Right ventricle myocardium superior (tissue), 1 donor: ENCODE data around the gene IGFL3. TPM values are rescaled to one million over a fixed set of nuclear protein-coding genes. Genes with fewer than 3 reads are reported as not detected.
"Not testable (repeated sequence)": the region's sequence is repeated elsewhere in the genome, so short reads cannot be mapped to it uniquely, and the experiment has no call there.

Experiments used
- ATAC-seq: fragments of 200-7000 bp; cut with Tn5 transposase; one replicate; pipeline ENCODE4 v1.9.1; 2020; ENCODE audit warnings: mild to moderate bottlenecking; ENCODE audit not compliant: poor library complexity
- DNase-seq: peaks from one replicate; pipeline ENCODE4 v3.0.0-alpha.2; 2020
- intact Hi-C: fragments of 100-400 bp; cut with DNase I; formaldehyde crosslinking; loops from one replicate; pipeline ENCODE4 v1.11.2; 2022
- total RNA-seq: library from RNA; stranded (reverse); fragmentation: NEBNext Ultra II Directional; extraction: Animal tissue kit (Norgen Biotek cat#: 25700); gene quantifications from one replicate; pipeline ENCODE4 v1.2.1, GENCODE V29; 2021
- donor health status: DM: no; HTN: yes; CAD: no; lungs with severe emphysema.

IGFL3 gene
- total RNA-seq, 1 donor from 2014 or later: not detected

DNA sequence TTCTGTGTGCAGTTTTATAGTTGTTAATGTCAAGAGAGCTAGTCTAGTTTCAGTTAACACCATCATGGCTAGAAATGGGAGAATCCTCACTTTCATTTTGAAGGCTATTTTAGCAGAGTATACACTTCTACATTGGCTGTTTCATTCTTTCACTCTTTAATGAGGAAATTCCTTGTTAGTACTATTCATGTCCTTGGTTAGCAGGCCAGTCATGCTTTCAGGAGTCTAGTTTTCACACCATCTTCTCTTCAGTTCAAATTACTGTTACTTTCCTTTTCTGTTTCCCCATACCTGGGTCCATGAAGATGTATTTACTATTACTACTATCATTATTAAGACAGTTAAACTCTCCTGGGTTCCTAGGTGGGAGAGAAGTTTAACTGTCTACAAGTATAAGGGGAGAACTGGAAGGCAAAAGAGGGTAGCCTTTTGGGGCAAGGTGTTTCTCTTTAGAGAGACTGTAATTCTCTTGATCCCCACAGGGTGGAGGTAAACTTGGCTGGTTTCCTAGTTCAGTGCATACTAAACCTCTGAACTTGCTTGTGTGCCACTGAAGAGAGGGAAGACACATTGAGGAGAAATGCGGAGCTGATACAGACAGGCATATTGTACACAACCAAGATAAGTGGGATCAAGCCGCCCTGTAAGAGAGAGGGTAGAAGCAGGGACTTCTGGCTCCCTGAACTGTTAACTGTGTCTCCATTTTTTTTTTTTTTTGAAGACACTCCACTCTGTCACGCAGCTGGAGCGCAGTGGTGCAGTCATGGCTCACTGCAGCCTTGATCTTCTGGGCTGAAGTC is 42.4 kb downstream of the IGFL3 start:
- ATAC-seq (peak; percentile 56), DNase-seq (no peak)
- intact Hi-C loops: loop anchor here (5.0 kb wide), 2 partner anchors 110 to 185 kb away; no protein-coding TSS in a partner anchor

DNA sequence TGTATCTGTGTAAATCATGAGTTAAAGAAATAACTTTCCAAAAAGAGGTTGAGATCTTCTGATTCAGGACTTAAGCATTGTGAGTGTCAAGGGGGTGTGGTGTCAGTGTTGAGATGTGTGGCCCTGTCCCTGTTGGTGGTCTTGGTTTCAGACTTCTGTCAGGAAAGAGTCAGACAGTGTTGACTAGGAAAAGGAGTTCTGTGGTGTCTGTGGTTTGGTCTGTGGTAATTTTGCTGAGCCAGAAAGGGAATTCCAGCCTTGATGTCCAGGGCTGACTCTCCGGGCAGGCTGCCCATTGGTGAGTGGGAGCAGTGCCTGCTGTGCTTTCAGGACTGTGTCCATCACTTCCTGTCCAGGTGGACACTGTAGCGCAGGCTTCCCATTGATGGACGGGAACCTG is 43.9 kb downstream of the IGFL3 start:
- ATAC-seq: no peak
- no peak for DNase-seq
- intact Hi-C loops: loop anchor here (5.0 kb wide), 2 partner anchors 112 to 187 kb away; no protein-coding TSS in a partner anchor

DNA sequence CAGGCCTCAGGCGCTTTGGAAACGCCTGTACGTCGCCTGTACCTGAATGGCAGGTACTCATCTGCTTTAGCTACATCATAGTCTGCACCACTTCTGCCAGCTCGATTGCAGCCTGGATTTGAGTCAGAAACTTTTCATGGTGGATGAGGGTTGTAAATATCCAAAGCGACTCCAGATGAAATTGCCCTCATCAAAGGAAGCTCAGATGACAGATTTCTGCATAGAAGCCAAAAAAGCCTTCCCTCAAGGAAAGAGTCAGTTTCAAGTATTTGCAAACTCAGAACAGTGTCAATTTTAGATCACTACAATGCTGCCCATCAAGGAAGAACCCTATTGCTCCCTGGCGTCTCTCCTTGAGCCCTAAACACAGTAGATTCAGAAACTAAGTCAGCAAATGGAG is 44.9 kb downstream of the IGFL3 start:
- intact Hi-C loops: no loop called here
- no peak for ATAC-seq
- DNase-seq: no peak

DNA sequence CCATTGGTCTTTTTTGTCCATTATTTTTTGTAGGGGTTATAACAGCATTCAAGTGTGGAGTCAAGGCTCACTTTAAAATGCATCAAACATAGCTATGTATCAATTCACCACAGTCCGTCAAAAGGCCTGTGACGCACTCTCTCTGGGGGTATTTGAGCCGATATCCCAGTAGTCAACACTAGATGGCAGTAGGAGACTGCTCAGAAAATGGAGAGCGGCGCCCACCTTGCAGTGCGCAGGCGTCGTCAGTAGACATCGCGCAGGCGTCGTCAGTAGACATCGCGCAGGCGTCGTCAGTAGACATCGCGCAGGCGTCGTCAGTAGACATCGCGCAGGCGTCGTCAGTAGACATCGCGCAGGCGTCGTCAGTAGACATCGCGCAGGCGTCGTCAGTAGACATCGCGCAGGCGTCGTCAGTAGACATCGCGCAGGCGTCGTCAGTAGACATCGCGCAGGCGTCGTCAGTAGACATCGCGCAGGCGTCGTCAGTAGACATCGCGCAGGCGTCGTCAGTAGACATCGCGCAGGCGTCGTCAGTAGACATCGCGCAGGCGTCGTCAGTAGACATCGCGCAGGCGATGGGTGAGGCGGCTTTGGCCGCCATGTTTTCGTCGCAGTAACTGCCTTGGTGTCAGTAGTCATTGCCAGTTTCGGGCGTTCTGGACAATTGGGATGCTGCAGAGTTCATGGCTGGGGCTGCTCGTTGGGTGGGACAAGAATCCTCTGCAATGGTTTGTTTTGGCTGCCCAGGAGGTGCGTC is 45.7 kb downstream of the IGFL3 start:
- ATAC-seq, DNase-seq, intact Hi-C loops: not testable (repeated sequence)

DNA sequence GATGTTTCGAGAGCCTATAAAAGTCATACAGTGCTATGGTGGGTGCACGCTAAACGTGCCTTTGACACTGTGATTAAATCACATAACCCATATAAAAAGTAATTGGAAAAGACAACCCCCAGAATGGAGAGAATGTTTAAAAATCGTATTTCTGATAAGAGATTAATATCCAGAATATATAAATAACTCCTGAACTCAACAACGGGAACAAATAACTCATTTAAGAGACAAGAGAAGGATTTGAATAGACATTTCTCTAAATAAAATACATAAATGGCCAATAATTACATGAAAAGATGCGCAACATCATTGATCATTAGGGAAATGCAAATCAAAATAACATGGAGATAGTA is 46.7 kb downstream of the IGFL3 start:
- intact Hi-C loops: no loop called here
- no peak for ATAC-seq

DNA sequence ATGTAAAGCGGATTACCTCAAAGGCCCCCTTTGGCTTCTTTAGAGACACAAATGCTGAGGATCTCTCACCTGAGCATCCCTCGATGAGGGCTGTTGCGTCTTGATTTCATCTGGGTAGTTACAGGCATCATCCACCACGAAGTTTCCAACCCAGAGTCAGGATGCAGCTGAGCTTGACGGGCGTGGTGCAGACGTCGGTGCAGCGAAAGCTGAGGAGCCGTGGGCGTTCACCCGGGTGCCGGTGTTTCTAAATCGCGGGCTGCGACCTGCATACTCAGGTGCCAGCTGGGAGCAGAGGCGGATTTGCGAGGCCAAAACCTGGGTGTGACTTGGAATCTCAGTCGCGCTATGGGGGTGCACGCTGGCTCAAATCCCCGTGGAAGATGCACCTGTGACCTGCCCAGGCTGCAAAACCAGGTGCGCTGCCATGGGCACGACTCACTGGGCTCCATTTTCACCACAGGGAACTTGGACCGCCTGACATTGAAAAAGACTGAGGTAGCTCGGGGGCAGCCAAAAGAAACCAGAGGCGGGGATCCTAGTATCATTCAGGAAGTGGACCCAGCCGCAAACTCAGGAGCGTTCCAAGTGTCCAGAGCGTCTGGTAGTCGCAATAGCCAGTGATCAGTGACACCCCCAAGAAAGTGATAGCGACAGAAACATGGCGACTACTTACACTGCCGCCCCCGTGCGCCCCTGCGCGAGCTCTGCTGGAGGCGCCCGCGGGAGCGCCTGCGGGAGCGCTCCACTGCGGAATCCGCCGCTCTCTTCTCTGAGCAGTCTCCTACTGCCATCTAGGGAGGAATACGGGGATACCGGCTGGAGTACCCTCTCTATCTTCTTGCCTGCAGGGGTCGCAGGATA is 47.3 kb downstream of the IGFL3 start:
- intact Hi-C loops: no loop called here
- DNase-seq (no peak), ATAC-seq (peak; percentile 58)

More for the DNA sequence above, 46.7 kb downstream of the IGFL3 start:
- no peak for DNase-seq

DNA sequence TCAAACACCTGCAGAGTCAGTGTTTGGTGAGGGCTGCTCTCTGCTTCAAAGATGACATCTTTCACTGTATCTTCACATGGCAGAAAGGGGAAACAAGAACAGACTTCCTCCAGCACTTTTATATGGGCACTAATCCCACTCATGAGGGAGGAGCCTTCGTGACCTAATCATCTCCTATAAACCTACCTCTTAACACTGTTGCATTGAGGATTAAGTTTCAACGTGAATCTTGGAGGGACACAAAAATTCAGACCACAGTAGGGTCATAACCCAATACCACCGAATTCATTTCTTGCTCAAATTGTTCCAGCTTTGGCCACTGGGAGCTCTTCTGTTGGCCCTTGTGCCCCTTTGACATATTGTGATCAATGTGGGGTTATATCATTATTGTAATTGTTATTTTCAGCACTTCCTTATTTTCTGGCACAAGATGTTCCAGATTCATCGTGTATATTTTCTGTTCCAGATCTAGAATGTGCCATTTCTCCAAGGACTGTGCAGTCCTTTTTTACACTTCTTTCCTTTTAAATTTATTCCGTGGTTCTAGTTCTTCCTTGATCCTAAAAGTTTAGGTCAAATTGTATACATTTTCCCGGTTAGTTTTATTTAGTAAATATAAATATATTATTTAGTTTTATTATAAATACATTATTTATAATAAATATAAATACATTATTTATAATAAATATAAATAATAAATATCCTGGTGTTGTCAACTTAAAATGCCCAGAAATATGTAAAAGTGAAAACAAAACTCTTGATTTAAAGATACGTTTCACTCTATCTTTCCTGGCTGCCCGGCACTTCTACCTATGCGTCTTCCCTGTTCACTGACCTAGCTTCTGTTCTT is 48.2 kb downstream of the IGFL3 start:
- intact Hi-C loops: no loop called here
- DNase-seq (no peak), ATAC-seq (no peak)

DNA sequence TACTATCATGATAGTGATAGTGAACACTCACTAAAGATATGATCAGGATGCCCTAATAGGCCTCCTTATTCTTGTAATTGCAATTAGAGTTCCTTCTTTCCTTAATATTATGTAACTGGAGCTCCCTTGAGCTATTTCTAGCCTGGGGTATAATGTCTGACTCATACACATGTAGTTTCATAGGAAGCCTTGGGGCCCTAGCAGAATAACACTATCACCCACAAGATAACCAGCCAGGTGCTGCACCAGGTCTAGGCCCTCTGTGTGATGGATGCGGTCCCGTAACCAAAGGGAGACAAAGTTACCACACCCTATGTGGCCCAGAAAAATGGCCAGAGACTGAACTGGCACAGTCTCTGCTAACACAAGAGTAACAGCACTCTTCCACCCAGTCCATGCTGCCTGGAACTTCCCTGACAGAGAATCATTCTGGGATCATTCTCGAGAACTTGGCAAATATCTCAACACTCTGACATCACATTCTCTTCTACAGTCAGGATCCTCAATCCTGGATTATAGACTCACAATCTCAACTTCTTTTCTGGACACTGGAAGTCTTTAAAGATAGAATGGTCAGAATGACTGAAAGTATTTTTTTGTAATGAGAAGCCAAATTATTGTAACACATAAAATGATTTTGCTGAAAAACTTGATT is 51.1 kb downstream of the IGFL3 start:
- ATAC-seq (no peak), DNase-seq (no peak)
- intact Hi-C loops: no loop called here

Other genes with a start within 250 kb of the IGFL3 start
- gene IRF2BP1, start 238.5 kb downstream of the IGFL3 start, total RNA-seq: 20.0 TPM
- gene MYPOP, start 222.1 kb downstream of the IGFL3 start, total RNA-seq: 15.2 TPM
- not detected for gene NANOS2, start 209.9 kb downstream of the IGFL3 start, total RNA-seq
- 3.7 TPM for gene NOVA2, start 150.8 kb downstream of the IGFL3 start, total RNA-seq
- 6.8 TPM for gene CCDC61, start 129.2 kb downstream of the IGFL3 start, total RNA-seq
- gene PGLYRP1, start 101.6 kb downstream of the IGFL3 start, total RNA-seq: not detected
- not detected for gene IGFL4, start 83.7 kb downstream of the IGFL3 start, total RNA-seq
- not detected for gene IGFL2, start 23.6 kb upstream of the IGFL3 start, total RNA-seq
- gene IGFL1, start 105.1 kb upstream of the IGFL3 start, total RNA-seq: not detected
- 73.1 TPM for gene HIF3A, start 172.4 kb upstream of the IGFL3 start, total RNA-seq
- 69.5 TPM for gene PPP5C, start 222.4 kb upstream of the IGFL3 start, total RNA-seq